Measurements from ENCODE around the gene DNER.
"Not testable (repeated sequence)": the region's sequence is repeated elsewhere in the genome, so short reads cannot be mapped to it uniquely, and the experiment has no call there.

Gene DNER

GRCh38 chr2:229749779-229750178 is 35.4 kb upstream of the DNER start:
- Histone ChIP-seq H3K27ac (ENCODE audit: low read length) (no peak overlapping the region), H3K27me3 (ENCODE audit: low read depth, low read length) (no peaks in the 10 kb centered on the region), H4K20me1 (ENCODE audit: insufficient read depth, low read length) (no peaks in the 10 kb centered on the region), H3K4me1 (ENCODE audit: low read length) (peaks cover 4% of the 10 kb centered on the region), H3K36me3 (replicated peaks; ENCODE audit: low read depth, low read length) (no peaks in the 10 kb centered on the region), H2AFZ (ENCODE audit: low read depth, low read length) (no peak overlapping the region), H3K4me2 (ENCODE audit: low read length) (no peak overlapping the region), H3K4me3 (ENCODE audit: low read length) (no peak overlapping the region), H3K9me3 (ENCODE audit: insufficient read depth, low read length) (no peaks in the 10 kb centered on the region), H3K9ac (ENCODE audit: low read length) (no peak overlapping the region), H3K79me2 (ENCODE audit: low read length) (no peaks in the 10 kb centered on the region)
- TF ChIP-seq, protein P1, sequence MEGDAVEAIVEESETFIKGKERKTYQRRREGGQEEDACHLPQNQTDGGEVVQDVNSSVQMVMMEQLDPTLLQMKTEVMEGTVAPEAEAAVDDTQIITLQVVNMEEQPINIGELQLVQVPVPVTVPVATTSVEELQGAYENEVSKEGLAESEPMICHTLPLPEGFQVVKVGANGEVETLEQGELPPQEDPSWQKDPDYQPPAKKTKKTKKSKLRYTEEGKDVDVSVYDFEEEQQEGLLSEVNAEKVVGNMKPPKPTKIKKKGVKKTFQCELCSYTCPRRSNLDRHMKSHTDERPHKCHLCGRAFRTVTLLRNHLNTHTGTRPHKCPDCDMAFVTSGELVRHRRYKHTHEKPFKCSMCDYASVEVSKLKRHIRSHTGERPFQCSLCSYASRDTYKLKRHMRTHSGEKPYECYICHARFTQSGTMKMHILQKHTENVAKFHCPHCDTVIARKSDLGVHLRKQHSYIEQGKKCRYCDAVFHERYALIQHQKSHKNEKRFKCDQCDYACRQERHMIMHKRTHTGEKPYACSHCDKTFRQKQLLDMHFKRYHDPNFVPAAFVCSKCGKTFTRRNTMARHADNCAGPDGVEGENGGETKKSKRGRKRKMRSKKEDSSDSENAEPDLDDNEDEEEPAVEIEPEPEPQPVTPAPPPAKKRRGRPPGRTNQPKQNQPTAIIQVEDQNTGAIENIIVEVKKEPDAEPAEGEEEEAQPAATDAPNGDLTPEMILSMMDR (IDR thresholded peaks at IDR 0.05; ENCODE audit: low read depth, low read length), result no peak
- no peak for TF ChIP-seq EZH2phosphoT487 (IDR thresholded peaks at IDR 0.05; ENCODE audit: low read depth)

DNA sequence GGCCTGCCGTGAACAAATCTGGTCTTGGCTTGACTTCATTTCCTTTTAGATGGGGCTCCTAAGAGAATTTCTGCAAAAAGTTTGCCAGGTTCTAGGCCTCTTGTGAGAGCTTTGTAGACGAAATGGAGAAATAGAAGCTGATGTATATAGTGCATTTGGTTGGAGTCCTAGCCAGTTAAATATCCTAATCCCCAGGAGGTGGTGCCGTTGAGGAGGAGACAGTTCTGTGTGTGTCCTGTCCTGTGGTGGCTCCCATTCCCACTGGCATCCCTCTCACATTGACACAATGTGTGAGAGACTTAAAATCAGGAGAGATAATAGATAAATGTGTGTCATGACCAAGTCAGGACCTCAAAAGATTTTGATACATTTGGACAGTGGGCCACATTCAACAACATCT is 34.6 kb upstream of the DNER start:
- TF ChIP-seq, protein P1 (IDR thresholded peaks at IDR 0.05; ENCODE audit: low read depth, low read length), result no peak
- no peak for TF ChIP-seq EZH2phosphoT487 (IDR thresholded peaks at IDR 0.05; ENCODE audit: low read depth)

DNA sequence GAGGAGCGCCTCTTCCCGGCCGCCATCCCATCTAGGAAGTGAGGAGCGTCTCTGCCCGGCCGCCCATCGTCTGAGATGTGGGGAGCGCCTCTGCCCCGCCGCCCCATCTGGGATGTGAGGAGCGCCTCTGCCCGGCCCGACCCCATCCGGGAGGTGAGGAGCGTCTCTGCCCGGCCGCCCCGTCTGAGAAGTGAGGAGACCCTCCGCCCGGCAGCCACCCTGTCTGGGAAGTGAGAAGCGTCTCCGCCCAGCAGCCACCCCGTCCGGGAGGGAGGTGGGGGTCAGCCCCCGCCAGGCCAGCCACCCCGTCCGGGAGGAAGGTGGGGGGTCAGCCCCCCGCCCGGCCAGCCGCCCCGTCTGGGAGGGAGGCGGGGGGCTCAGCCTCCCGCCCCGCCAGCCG is 28.3 kb upstream of the DNER start:
- not testable (repeated sequence) for H3K27me3 ChIP-seq (ENCODE audit: low read depth, low read length)

More for the DNA sequence above, 34.6 kb upstream of the DNER start:
- no peaks in the 10 kb centered on the region for H3K36me3 ChIP-seq (replicated peaks; ENCODE audit: low read depth, low read length)
- H3K4me3 ChIP-seq (ENCODE audit: low read length), result no peak overlapping the region
- no peak overlapping the region for H3K27ac ChIP-seq (ENCODE audit: low read length)
- H2AFZ ChIP-seq (ENCODE audit: low read depth, low read length), result no peak overlapping the region
- no peaks in the 10 kb centered on the region for H3K9me3 ChIP-seq (ENCODE audit: insufficient read depth, low read length)
- H3K4me1 ChIP-seq (ENCODE audit: low read length), result peaks cover 4% of the 10 kb centered on the region
- H3K9ac ChIP-seq (ENCODE audit: low read length), result no peak overlapping the region
- no peak overlapping the region for H3K4me2 ChIP-seq (ENCODE audit: low read length)
- H3K79me2 ChIP-seq (ENCODE audit: low read length), result no peaks in the 10 kb centered on the region
- H3K27me3 ChIP-seq (ENCODE audit: low read depth, low read length), result no peaks in the 10 kb centered on the region
- no peaks in the 10 kb centered on the region for H4K20me1 ChIP-seq (ENCODE audit: insufficient read depth, low read length)

DNA sequence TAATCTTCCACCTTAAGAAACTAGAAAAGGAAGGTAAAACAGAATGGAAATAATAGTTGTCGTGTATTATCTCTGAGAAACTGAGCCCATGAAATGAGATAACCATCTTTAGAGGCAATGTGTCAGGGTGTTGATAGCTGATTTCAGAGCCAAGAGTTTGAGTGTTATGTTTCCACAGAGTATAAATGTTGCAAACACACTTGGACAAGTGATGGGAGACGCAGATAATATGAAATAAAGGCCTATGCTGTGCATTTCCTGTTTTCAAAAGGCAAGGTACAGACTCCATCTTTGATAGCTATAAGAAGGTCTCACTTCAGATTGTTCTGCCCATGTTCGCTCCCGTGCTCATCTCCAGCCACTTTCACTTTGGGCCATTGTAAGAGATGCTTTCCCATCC is 25.9 kb upstream of the DNER start:
- no peak overlapping the region for H2AFZ ChIP-seq (ENCODE audit: low read depth, low read length)
- no peaks in the 10 kb centered on the region for H3K4me1 ChIP-seq (ENCODE audit: low read length)
- no peak overlapping the region for H3K4me3 ChIP-seq (ENCODE audit: low read length)
- no peaks in the 10 kb centered on the region for H4K20me1 ChIP-seq (ENCODE audit: insufficient read depth, low read length)
- H3K36me3 ChIP-seq (replicated peaks; ENCODE audit: low read depth, low read length), result no peaks in the 10 kb centered on the region
- no peak overlapping the region for H3K27ac ChIP-seq (ENCODE audit: low read length)
- H3K9ac ChIP-seq (ENCODE audit: low read length), result no peak overlapping the region
- no peak for TF ChIP-seq EZH2phosphoT487 (IDR thresholded peaks at IDR 0.05; ENCODE audit: low read depth)
- TF ChIP-seq, protein P1 (IDR thresholded peaks at IDR 0.05; ENCODE audit: low read depth, low read length), result no peak
- no peaks in the 10 kb centered on the region for H3K79me2 ChIP-seq (ENCODE audit: low read length)
- H3K4me2 ChIP-seq (ENCODE audit: low read length), result no peak overlapping the region
- H3K27me3 ChIP-seq (ENCODE audit: low read depth, low read length), result no peaks in the 10 kb centered on the region
- H3K9me3 ChIP-seq (ENCODE audit: insufficient read depth, low read length), result peaks cover 12% of the 10 kb centered on the region; the same call in 1 of the 2 replicates

More for the DNA sequence above, 28.3 kb upstream of the DNER start:
- H2AFZ ChIP-seq (ENCODE audit: low read depth, low read length); H4K20me1 ChIP-seq (ENCODE audit: insufficient read depth, low read length); H3K4me1 ChIP-seq (ENCODE audit: low read length); H3K9me3 ChIP-seq (ENCODE audit: insufficient read depth, low read length); H3K27ac ChIP-seq (ENCODE audit: low read length); H3K4me3 ChIP-seq (ENCODE audit: low read length); H3K4me2 ChIP-seq (ENCODE audit: low read length); H3K36me3 ChIP-seq (replicated peaks; ENCODE audit: low read depth, low read length); H3K9ac ChIP-seq (ENCODE audit: low read length); H3K79me2 ChIP-seq (ENCODE audit: low read length): not testable (repeated sequence)

Data from OCI-LY3 (cell line).